GM12878 (cell line): ENCODE measurements around the gene ESYT2. TPM values are rescaled to one million over a fixed set of nuclear protein-coding genes. Genes with fewer than 3 reads are reported as not detected.

Experiments used
- ATAC-seq: fragments of 200-7000 bp; cut with Tn5 transposase; 3 replicates; pipeline ENCODE4 v1.9.1; 2020; ENCODE audit warnings: mild to moderate bottlenecking, moderate library complexity
- BruUV-seq: library from RNA; stranded (reverse); fragments of 400-500 nt; replicated peaks from 2 replicates; lab custom pipeline; 2021; lab: Mats Ljungman, UMichigan
- CTCF ChIA-PET: fragments of 300-600 bp; sonication (Branson Sonifier 250); formaldehyde crosslinking; extraction: SDS; loops from one replicate; lab custom pipeline; 2021; ENCODE audit warnings: inconsistent platforms; lab: Yijun Ruan, JAX
- POLR2A ChIA-PET: fragments of 350-600 bp; formaldehyde crosslinking; extraction: SDS; loops from one replicate; lab custom pipeline; 2021; ENCODE audit warnings: inconsistent platforms; lab: Charles Lee
- RAD21 ChIA-PET: fragments of 300-600 bp; sonication (Branson Sonifier 250); formaldehyde crosslinking; loops from one replicate; lab custom pipeline; 2023; ENCODE audit warnings: antibody characterized with exemption; ENCODE audit not compliant: unreplicated experiment; lab: Charles Lee
- SMC1A ChIA-PET: fragments of 300-600 bp; sonication (Branson Sonifier 250); formaldehyde crosslinking; loops from one replicate; lab custom pipeline; 2023; ENCODE audit not compliant: unreplicated experiment, uncharacterized antibody; lab: Charles Lee
- DNase-seq: peaks from one replicate; pipeline ENCODE4 v3.0.0-alpha.2; 2011; ENCODE audit warnings: low read depth, low spot score
- FAIRE-seq: peaks from 3 replicates; lab custom pipeline; 2011; peaks lifted over from hg19 to GRCh38; lab: Jason Lieb, UNC
- H2AFZ ChIP-seq: 2 replicates; pipeline ENCODE4 v1.6.0; 2011; ENCODE audit warnings: low read depth, low read length, control low read depth; ENCODE audit not compliant: control insufficient read depth
- H3K27ac ChIP-seq: 2 replicates; pipeline ENCODE4 v1.5.1; 2011; ENCODE audit warnings: control low read depth; ENCODE audit not compliant: control insufficient read depth, insufficient read depth
- H3K27me3 ChIP-seq, 2 experiments: replicated peaks in 1 of 2; 2 replicates each; pipeline versions ENCODE4 v1.6.0 to v1.6.1; 2011; ENCODE audit warnings: low read length in 1 of 2; ENCODE audit not compliant: control insufficient read depth in 2 of 2, insufficient read depth in 2 of 2
- H3K36me3 ChIP-seq, 2 experiments: 2 replicates each; pipeline ENCODE4 v1.5.1; 2011; ENCODE audit warnings: low read length in 1 of 2; ENCODE audit not compliant: control insufficient read depth in 2 of 2, insufficient read depth in 2 of 2
- H3K4me1 ChIP-seq: 2 replicates; pipeline ENCODE4 v1.6.1; 2011; ENCODE audit warnings: mild to moderate bottlenecking, low read length, moderate library complexity, mixed read lengths; ENCODE audit not compliant: control insufficient read depth, insufficient read depth
- H3K4me2 ChIP-seq: 2 replicates; pipeline ENCODE4 v1.6.0; 2011; ENCODE audit warnings: control low read depth; ENCODE audit not compliant: control insufficient read depth, insufficient read depth
- H3K4me3 ChIP-seq: fragments of 200-600 bp; sonication (generic); 2 replicates; pipeline ENCODE4 v1.5.1; 2016
- H3K79me2 ChIP-seq: 2 replicates; pipeline ENCODE4 v1.6.0; 2011; ENCODE audit warnings: low read length; ENCODE audit not compliant: control insufficient read depth, insufficient read depth
- H3K9ac ChIP-seq: 2 replicates; pipeline ENCODE4 v1.8.0; 2011; ENCODE audit warnings: low read length, control low read depth, mixed read lengths; ENCODE audit not compliant: control insufficient read depth, insufficient read depth
- H3K9me3 ChIP-seq: replicated peaks from 3 replicates; pipeline ENCODE4 v1.5.1; 2011; ENCODE audit warnings: mild to moderate bottlenecking, low read length; ENCODE audit not compliant: control insufficient read depth, insufficient read depth
- H4K20me1 ChIP-seq: 2 replicates; pipeline ENCODE4 v1.6.0; 2011; ENCODE audit not compliant: control insufficient read depth, insufficient read depth
- CHD1 ChIP-seq: IDR thresholded peaks from 2 replicates; pipeline ENCODE4 v1.6.1; 2012; ENCODE audit warnings: low read depth, low read length, improper control_type of control experiment
- ESRRA ChIP-seq: IDR thresholded peaks from 2 replicates; pipeline ENCODE4 v1.6.1; 2012; ENCODE audit warnings: mild to moderate bottlenecking, low read length, improper control_type of control experiment
- ETV6 ChIP-seq, 2 experiments: fragments of 450-650 bp in 1 of 2; IDR thresholded peaks in 1 of 2; conservative IDR thresholded peaks in 1 of 2; 2 replicates each; pipeline ENCODE4 v1.6.1; 2014; ENCODE audit warnings: antibody characterized with exemption in 1 of 2, borderline replicate concordance in 1 of 2, low read depth in 1 of 2, mild to moderate bottlenecking in 1 of 2, moderate library complexity in 1 of 2
- JUNB ChIP-seq: IDR thresholded peaks from 2 replicates; pipeline ENCODE4 v1.6.1; 2016; ENCODE audit warnings: antibody characterized with exemption, mild to moderate bottlenecking
- MTA3 ChIP-seq: IDR thresholded peaks from 2 replicates; pipeline ENCODE4 v1.6.1; 2012; ENCODE audit warnings: low read length, inconsistent platforms, borderline replicate concordance
- NFXL1 ChIP-seq: fragments of 450-650 bp; IDR thresholded peaks from 2 replicates; pipeline ENCODE4 v1.6.1; 2017; ENCODE audit warnings: antibody characterized with exemption, mild to moderate bottlenecking, borderline replicate concordance
- POU2F2 ChIP-seq: IDR thresholded peaks from 3 replicates; pipeline ENCODE4 v1.6.1; 2011; ENCODE audit warnings: low read depth, mild to moderate bottlenecking, low read length, borderline replicate concordance
- RUNX3 ChIP-seq: IDR thresholded peaks from 2 replicates; pipeline ENCODE4 v1.6.1; 2012; ENCODE audit warnings: low read length, inconsistent platforms
- SIN3A ChIP-seq: IDR thresholded peaks from 2 replicates; pipeline ENCODE4 v1.6.1; 2012; ENCODE audit warnings: low read depth, low read length, improper control_type of control experiment
- SMC3 ChIP-seq: IDR thresholded peaks from 2 replicates; pipeline ENCODE4 v1.6.1; 2011; ENCODE audit warnings: low read length, improper control_type of control experiment, borderline replicate concordance
- ZNF274 ChIP-seq: IDR thresholded peaks from one replicate; pipeline ENCODE4 v1.8.0; 2011; ENCODE audit not compliant: insufficient read length, insufficient read depth
- ZNF622 ChIP-seq: fragments of 450-650 bp; IDR thresholded peaks from 2 replicates; pipeline ENCODE4 v1.6.1; 2017; ENCODE audit warnings: mild to moderate bottlenecking, inconsistent platforms
- WGBS: methylation state at CpG from one replicate; pipeline ENCODE4 v1.1.6; 2016; ENCODE audit warnings: low lambda C conversion rate; ENCODE audit not compliant: insufficient replicate concordance, insufficient coverage; ENCODE audit errors: missing lambda C conversion rate; 5-methylcytosine and 5-hydroxymethylcytosine counted together
- in situ Hi-C: fragments of 300-500 bp; cut with MboI; formaldehyde crosslinking; loops from 9 replicates; pipeline ENCODE4 v1.14.3; 2018; ENCODE audit warnings: mixed read lengths
- intact Hi-C: fragments of 100-400 bp; cut with micrococcal nuclease; formaldehyde crosslinking; loops from one replicate; pipeline ENCODE4 v1.14.2; 2022; ENCODE audit not compliant: unreplicated experiment
- polyA plus RNA-seq, 11 experiments: library from polyadenylated mRNA; depleted of rRNA in 4 of 11; unstranded in 6 of 11; stranded (reverse) in 5 of 11; fragments of >200 nt; fragmentation: Nextera tagmentation in 4 of 11; fragmentation: Illumina TruSeq in 1 of 11; extraction: Ambion mirVana in 4 of 11; extraction: Trizol in 1 of 11; gene quantifications; 1 replicate in 1 of 11; 2 replicates in 10 of 11; pipeline versions ENCODE4 v1.2.1 to v1.2.3, GENCODE V29; 2011 to 2016; ENCODE audit warnings: inconsistent platforms in 2 of 11, missing spikeins in 2 of 11, low read depth in 1 of 11
- total RNA-seq, 4 experiments: library from RNA; depleted of rRNA in 3 of 4; stranded (reverse); fragments of >200 nt in 3 of 4; fragmentation: Illumina TruSeq in 1 of 4; extraction: Trizol in 1 of 4; gene quantifications; 2 replicates each; pipeline versions ENCODE4 v1.2.1 to v1.2.3, GENCODE V29; 2013 to 2021
- TF ChIP-seq, protein P1 (sequence below): IDR thresholded peaks from 2 replicates; pipeline ENCODE4 v1.6.1; 2011; ENCODE audit warnings: borderline replicate concordance, low read depth, mild to moderate bottlenecking, moderate library complexity, mixed read lengths, low read length; ENCODE audit not compliant: insufficient read depth; ENCODE audit errors: extremely low read length
- TF ChIP-seq, protein P2 (sequence below): fragments of 450-650 bp; IDR thresholded peaks from 2 replicates; pipeline ENCODE4 v1.6.1; 2017; ENCODE audit warnings: antibody characterized with exemption, mild to moderate bottlenecking, moderate library complexity
- TF ChIP-seq, protein P3 (sequence below): fragments of 450-650 bp; IDR thresholded peaks from 2 replicates; pipeline ENCODE4 v1.6.1; 2017; ENCODE audit warnings: borderline replicate concordance
- TF ChIP-seq, protein P4 (sequence below): fragments of 450-650 bp; IDR thresholded peaks from 2 replicates; pipeline ENCODE4 v1.6.1; 2014; ENCODE audit warnings: mild to moderate bottlenecking

ESYT2 gene
- total and polyA plus RNA-seq, 10 of the 15 experiments (the other 5 are each of a cell fraction or from before 2014, with no cell fraction given): 1.9 to 44.6 (median 21.4) TPM

DNA sequence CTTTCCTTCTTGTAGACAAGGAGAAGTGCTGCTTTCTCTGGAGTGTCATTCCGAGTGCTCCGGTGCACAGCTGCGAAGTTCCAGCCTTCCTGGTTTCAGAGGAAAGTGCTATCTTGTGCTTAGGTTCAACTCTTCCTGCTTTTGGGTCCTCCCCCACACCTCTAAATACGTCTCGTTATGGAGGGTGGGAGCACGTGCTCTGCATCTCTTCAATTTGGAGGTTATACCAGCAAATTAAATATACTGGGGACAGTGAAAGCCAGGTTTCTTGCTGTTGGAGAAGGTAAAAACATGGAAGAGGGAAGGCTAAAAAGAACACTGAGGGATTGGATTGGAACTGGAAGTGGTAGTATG lies 2.4 kb upstream of the ESYT2 start:
- RAD21 ChIA-PET: interaction anchor here (1.2 kb wide), 1 partner anchor 32 kb away, joined by 3 read pairs; no protein-coding TSS in a partner anchor
- no peaks in the 10 kb centered on the region for H4K20me1 ChIP-seq
- peaks cover 19% of the 10 kb centered on the region for H3K79me2 ChIP-seq
- BruUV-seq: no TSS peak
- H2AFZ ChIP-seq: no peak overlapping the region
- intact Hi-C loops (loop anchor here (5.0 kb wide), 1 partner anchor 219 kb away; no protein-coding TSS in a partner anchor), in situ Hi-C loops (no loop called here)
- no peak for ATAC-seq
- no peaks in the 10 kb centered on the region for H3K36me3 ChIP-seq
- H3K27me3 ChIP-seq: no peaks in the 10 kb centered on the region
- no peak overlapping the region for H3K9ac ChIP-seq
- FAIRE-seq: no peak
- no peak overlapping the region for H3K4me3 ChIP-seq
- H3K4me2 ChIP-seq: no peak overlapping the region
- no peak overlapping the region for H3K27ac ChIP-seq
- SMC1A ChIA-PET: interaction anchor here (2.2 kb wide), 1 partner anchor 10 kb away, joined by 6 read pairs; no protein-coding TSS in a partner anchor
- WGBS: 58% methylated on average over 6 of the region's 6 CpGs
- POLR2A ChIA-PET: interaction anchor here (0.6 to 0.7 kb wide), 2 partner anchors 32 to 76 kb away, joined by 3 to 7 read pairs; no protein-coding TSS in a partner anchor
- no peak for DNase-seq
- CTCF ChIA-PET: interaction anchor here (0.7 kb wide), 1 partner anchor 32 kb away, joined by 3 read pairs; no protein-coding TSS in a partner anchor
- no peaks in the 10 kb centered on the region for H3K9me3 ChIP-seq
- no peaks in the 10 kb centered on the region; the same call in 1 of the 2 replicates for H3K4me1 ChIP-seq
- TF ChIP-seq ETV6 (conservative IDR thresholded peaks at IDR 0.05 in 1 of 2, IDR thresholded peaks at IDR 0.05 in 1 of 2; ENCODE audit: borderline replicate concordance in 1 of 2, low read depth in 1 of 2): no peak
- TF ChIP-seq NFXL1: no peak
- TF ChIP-seq, protein P1, sequence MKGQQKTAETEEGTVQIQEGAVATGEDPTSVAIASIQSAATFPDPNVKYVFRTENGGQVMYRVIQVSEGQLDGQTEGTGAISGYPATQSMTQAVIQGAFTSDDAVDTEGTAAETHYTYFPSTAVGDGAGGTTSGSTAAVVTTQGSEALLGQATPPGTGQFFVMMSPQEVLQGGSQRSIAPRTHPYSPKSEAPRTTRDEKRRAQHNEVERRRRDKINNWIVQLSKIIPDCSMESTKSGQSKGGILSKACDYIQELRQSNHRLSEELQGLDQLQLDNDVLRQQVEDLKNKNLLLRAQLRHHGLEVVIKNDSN: no peak
- TF ChIP-seq ZNF274: no peak
- TF ChIP-seq CHD1: no peak
- no peak for TF ChIP-seq MTA3
- TF ChIP-seq SIN3A: no peak
- TF ChIP-seq, protein P2, sequence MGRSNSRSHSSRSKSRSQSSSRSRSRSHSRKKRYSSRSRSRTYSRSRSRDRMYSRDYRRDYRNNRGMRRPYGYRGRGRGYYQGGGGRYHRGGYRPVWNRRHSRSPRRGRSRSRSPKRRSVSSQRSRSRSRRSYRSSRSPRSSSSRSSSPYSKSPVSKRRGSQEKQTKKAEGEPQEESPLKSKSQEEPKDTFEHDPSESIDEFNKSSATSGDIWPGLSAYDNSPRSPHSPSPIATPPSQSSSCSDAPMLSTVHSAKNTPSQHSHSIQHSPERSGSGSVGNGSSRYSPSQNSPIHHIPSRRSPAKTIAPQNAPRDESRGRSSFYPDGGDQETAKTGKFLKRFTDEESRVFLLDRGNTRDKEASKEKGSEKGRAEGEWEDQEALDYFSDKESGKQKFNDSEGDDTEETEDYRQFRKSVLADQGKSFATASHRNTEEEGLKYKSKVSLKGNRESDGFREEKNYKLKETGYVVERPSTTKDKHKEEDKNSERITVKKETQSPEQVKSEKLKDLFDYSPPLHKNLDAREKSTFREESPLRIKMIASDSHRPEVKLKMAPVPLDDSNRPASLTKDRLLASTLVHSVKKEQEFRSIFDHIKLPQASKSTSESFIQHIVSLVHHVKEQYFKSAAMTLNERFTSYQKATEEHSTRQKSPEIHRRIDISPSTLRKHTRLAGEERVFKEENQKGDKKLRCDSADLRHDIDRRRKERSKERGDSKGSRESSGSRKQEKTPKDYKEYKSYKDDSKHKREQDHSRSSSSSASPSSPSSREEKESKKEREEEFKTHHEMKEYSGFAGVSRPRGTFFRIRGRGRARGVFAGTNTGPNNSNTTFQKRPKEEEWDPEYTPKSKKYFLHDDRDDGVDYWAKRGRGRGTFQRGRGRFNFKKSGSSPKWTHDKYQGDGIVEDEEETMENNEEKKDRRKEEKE: no peak
- TF ChIP-seq JUNB: no peak
- TF ChIP-seq RUNX3: no peak
- TF ChIP-seq, protein P3, sequence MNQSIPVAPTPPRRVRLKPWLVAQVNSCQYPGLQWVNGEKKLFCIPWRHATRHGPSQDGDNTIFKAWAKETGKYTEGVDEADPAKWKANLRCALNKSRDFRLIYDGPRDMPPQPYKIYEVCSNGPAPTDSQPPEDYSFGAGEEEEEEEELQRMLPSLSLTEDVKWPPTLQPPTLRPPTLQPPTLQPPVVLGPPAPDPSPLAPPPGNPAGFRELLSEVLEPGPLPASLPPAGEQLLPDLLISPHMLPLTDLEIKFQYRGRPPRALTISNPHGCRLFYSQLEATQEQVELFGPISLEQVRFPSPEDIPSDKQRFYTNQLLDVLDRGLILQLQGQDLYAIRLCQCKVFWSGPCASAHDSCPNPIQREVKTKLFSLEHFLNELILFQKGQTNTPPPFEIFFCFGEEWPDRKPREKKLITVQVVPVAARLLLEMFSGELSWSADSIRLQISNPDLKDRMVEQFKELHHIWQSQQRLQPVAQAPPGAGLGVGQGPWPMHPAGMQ: no peak
- TF ChIP-seq POU2F2: no peak
- TF ChIP-seq ZNF622: no peak
- TF ChIP-seq, protein P4, sequence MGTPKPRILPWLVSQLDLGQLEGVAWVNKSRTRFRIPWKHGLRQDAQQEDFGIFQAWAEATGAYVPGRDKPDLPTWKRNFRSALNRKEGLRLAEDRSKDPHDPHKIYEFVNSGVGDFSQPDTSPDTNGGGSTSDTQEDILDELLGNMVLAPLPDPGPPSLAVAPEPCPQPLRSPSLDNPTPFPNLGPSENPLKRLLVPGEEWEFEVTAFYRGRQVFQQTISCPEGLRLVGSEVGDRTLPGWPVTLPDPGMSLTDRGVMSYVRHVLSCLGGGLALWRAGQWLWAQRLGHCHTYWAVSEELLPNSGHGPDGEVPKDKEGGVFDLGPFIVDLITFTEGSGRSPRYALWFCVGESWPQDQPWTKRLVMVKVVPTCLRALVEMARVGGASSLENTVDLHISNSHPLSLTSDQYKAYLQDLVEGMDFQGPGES: no peak
- no peak for TF ChIP-seq SMC3
- TF ChIP-seq ESRRA: no peak
